Aorta (tissue), 5 donors: ENCODE results near the gene TIMM23. TPM values are rescaled to one million over a fixed set of nuclear protein-coding genes. Genes with fewer than 3 reads are reported as not detected.

Source experiments
- ATAC-seq: fragments of 200-7000 bp; cut with Tn5 transposase; one replicate; pipeline ENCODE4 v1.9.1; 2022; ENCODE audit warnings: moderate library complexity; ENCODE audit not compliant: low FRiP score
- DNase-seq, 2 donors: peaks; one replicate each; pipeline ENCODE4 v3.0.0-alpha.2; 2020
- H3K27ac ChIP-seq, 2 donors: one replicate each; pipeline ENCODE4 v1.5.1; 2013; ENCODE audit warnings: low read length in 2 of 2, mild to moderate bottlenecking in 2 of 2, moderate library complexity in 2 of 2, control low read depth in 1 of 2, inconsistent platforms in 1 of 2, low read depth in 1 of 2
- H3K27me3 ChIP-seq, 2 donors: one replicate each; pipeline ENCODE4 v1.6.1; 2013; ENCODE audit warnings: control low read depth in 1 of 2, low read length in 1 of 2, mild to moderate bottlenecking in 1 of 2, moderate library complexity in 1 of 2; ENCODE audit not compliant: insufficient read depth in 2 of 2, control insufficient read depth in 1 of 2
- H3K36me3 ChIP-seq, 2 donors: one replicate each; pipeline ENCODE4 v1.6.1; 2013; ENCODE audit warnings: control low read depth in 1 of 2, low read length in 1 of 2, mild to moderate bottlenecking in 1 of 2; ENCODE audit not compliant: insufficient read depth in 2 of 2, control insufficient read depth in 1 of 2
- H3K4me1 ChIP-seq, 2 donors: one replicate each; pipeline ENCODE4 v1.6.1; 2013; ENCODE audit warnings: low read length in 2 of 2, control low read depth in 1 of 2, mild to moderate bottlenecking in 1 of 2, moderate library complexity in 1 of 2; ENCODE audit not compliant: insufficient read depth in 2 of 2, control insufficient read depth in 1 of 2
- H3K4me3 ChIP-seq, 2 donors: one replicate each; pipeline ENCODE4 v1.5.1; 2013; ENCODE audit warnings: low read length in 2 of 2, control low read depth in 1 of 2, mild to moderate bottlenecking in 1 of 2
- H3K9me3 ChIP-seq: one replicate; pipeline ENCODE4 v1.6.1; 2013; ENCODE audit warnings: mild to moderate bottlenecking, low read length; ENCODE audit not compliant: control insufficient read depth
- WGBS, 2 donors: extraction: QIAGEN DNeasy Blood & Tissue Kit; methylation state at CpG; one replicate each; pipeline ENCODE4 v1.1.7; 2013; 5-methylcytosine and 5-hydroxymethylcytosine counted together
- intact Hi-C, 2 donors: fragments of 100-400 bp; cut with DNase I; formaldehyde crosslinking; loops; one replicate each; pipeline versions ENCODE4 v1.14.2 to v1.15.0; 2022
- polyA plus RNA-seq, 2 donors: library from polyadenylated mRNA; stranded (reverse); fragments of 200-250 nt; gene quantifications; one replicate each; pipeline ENCODE4 v1.2.3, GENCODE V29; 2013
- total RNA-seq, 2 donors: library from RNA; stranded (reverse); fragmentation: NEBNext Ultra II Directional; extraction: Animal tissue kit (Norgen Biotek cat#: 25700); gene quantifications; one replicate each; pipeline ENCODE4 v1.2.1, GENCODE V29; 2021
- donor health status: healthy with polysubstance abuse.
- donor health status: Bipolar disorder and iron deficiency.
- donor health status: DM: no; HTN: no; CAD: no.
- donor health status: DM: no; HTN: no; CAD: no.
- donor health status: DM: yes; HTN: yes; CAD: no.

TIMM23 gene
- total and polyA plus RNA-seq, 4 donors: 32.2 to 42.7 (median 36.1) TPM

GRCh38 chr10:46014683-46015405 is 42.6 kb downstream of the TIMM23 start:
- H3K4me1 ChIP-seq: peaks cover 0 to under 1% of the 10 kb centered on the region in 2 donors
- intact Hi-C loops: no loop called here
- 89 to 92% methylated on average over 5 of the region's 5 CpGs for WGBS, 2 donors

GRCh38 chr10:46016190-46016589 is 43.9 kb downstream of the TIMM23 start:
- Histone ChIP-seq H3K27ac (no peak overlapping the region), H3K4me1 (peaks cover 0 to 5% of the 10 kb centered on the region in 2 donors), H3K9me3 (no peaks in the 10 kb centered on the region), H3K36me3 (peaks cover 4 to 6% of the 10 kb centered on the region in 2 donors), H3K4me3 (no peak overlapping the region), H3K27me3 (no peaks in the 10 kb centered on the region)
- no peak for ATAC-seq
- DNase-seq: no peak
- intact Hi-C loops: no loop called here
- WGBS, 2 donors: 92 to 94% methylated on average over 5 of the region's 5 CpGs

More at GRCh38 chr10:46014683-46015405, 42.6 kb downstream of the TIMM23 start:
- Histone ChIP-seq H3K27me3 (no peaks in the 10 kb centered on the region), H3K36me3 (peaks cover 8 to 9% of the 10 kb centered on the region in 2 donors), H3K9me3 (no peaks in the 10 kb centered on the region), H3K27ac (no peak overlapping the region), H3K4me3 (no peak overlapping the region)
- no peak for ATAC-seq
- no peak for DNase-seq

- H3K27ac ChIP-seq: no peak overlapping the region
- peaks cover 4 to 6% of the 10 kb centered on the region in 2 donors for H3K36me3 ChIP-seq
- no peaks in the 10 kb centered on the region for H3K9me3 ChIP-seq
- H3K4me3 ChIP-seq: no peak overlapping the region
- intact Hi-C loops: no loop called here
- DNase-seq (no peak), ATAC-seq (no peak)
- no peaks in the 10 kb centered on the region for H3K27me3 ChIP-seq
- WGBS, 2 donors: 89 to 97% methylated on average over 1 of the region's 1 CpG
- peaks cover 0 to 5% of the 10 kb centered on the region in 2 donors for H3K4me1 ChIP-seq
Observed at GRCh38 chr10:46016811-46017210, 44.5 kb downstream of the TIMM23 start.

- no peak for DNase-seq
- no peaks in the 10 kb centered on the region for H3K9me3 ChIP-seq
- 88 to 95% methylated on average over 2 of the region's 2 CpGs for WGBS, 2 donors
- H3K4me3 ChIP-seq: no peak overlapping the region
- H3K27me3 ChIP-seq: no peaks in the 10 kb centered on the region
- H3K36me3 ChIP-seq: peaks cover 4 to 6% of the 10 kb centered on the region in 2 donors
- ATAC-seq: no peak
- H3K4me1 ChIP-seq: peaks cover 0 to 5% of the 10 kb centered on the region in 2 donors
- intact Hi-C loops: no loop called here
- no peak overlapping the region for H3K27ac ChIP-seq
Observed at GRCh38 chr10:46017733-46018132, 45.4 kb downstream of the TIMM23 start.

DNA sequence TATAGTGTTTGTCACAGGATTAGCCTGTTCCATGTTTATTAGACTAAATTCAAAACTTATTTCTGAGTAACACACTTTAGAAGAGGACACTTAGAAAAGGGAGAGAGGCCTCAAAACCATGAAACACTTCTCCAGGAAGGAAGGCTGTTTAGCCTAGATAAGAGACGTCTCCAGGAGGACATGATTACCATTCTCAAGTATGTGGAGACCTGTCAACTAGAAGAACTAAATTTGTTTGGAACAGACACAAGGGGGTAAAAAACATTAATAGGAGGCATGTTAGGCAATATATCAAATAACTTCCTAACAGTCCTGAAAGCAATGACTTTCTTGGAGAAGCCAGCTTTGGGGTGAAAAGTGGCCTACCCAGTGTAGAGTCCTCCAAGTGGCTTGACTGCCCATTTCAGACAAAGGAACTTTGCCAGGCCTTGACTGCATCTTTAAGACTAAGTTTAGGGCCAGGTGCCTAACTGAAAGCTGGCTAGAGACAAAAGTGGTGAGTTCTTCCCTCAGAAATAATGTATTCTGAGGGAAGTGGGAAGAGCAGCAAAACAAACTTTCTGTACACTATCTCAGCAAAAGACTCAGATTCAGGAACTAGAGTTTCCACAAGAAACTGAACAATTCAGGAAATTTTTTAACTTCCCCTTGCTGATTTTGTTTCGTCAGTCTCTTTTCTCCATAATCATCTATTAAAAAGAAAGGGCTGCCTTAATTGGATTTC is 46.3 kb downstream of the TIMM23 start:
- intact Hi-C loops: no loop called here
- DNase-seq: no peak
- H3K27ac ChIP-seq: no peak overlapping the region
- no peaks in the 10 kb centered on the region for H3K9me3 ChIP-seq
- peaks cover 0 to 6% of the 10 kb centered on the region in 2 donors for H3K36me3 ChIP-seq
- peaks cover 0 to 5% of the 10 kb centered on the region in 2 donors for H3K4me1 ChIP-seq
- WGBS, 2 donors: 49 to 51% methylated on average over 2 of the region's 2 CpGs
- H3K27me3 ChIP-seq: no peaks in the 10 kb centered on the region
- no peak overlapping the region for H3K4me3 ChIP-seq
- no peak for ATAC-seq

GRCh38 chr10:46019177-46019528 is 46.9 kb downstream of the TIMM23 start:
- intact Hi-C loops: no loop called here
- Histone ChIP-seq H3K36me3 (peaks cover 0 to 6% of the 10 kb centered on the region in 2 donors), H3K27me3 (no peaks in the 10 kb centered on the region), H3K9me3 (no peaks in the 10 kb centered on the region), H3K27ac (no peak overlapping the region), H3K4me3 (no peak overlapping the region), H3K4me1 (peaks cover 0 to 5% of the 10 kb centered on the region in 2 donors)
- 81 to 85% methylated on average over 3 of the region's 3 CpGs for WGBS, 2 donors
- no peak for ATAC-seq
- no peak for DNase-seq

- ATAC-seq (no peak), DNase-seq (peak in 1 of 2 donors; percentile 60)
- 69 to 76% methylated on average over 7 of the region's 7 CpGs for WGBS, 2 donors
- Histone ChIP-seq H3K36me3 (peaks cover 0 to 6% of the 10 kb centered on the region in 2 donors), H3K4me1 (peaks cover 0 to 5% of the 10 kb centered on the region in 2 donors), H3K27me3 (no peaks in the 10 kb centered on the region), H3K27ac (no peak overlapping the region), H3K9me3 (no peaks in the 10 kb centered on the region), H3K4me3 (no peak overlapping the region)
- intact Hi-C loops: loop anchor here in 1 of 2 donors (5.0 to 10.0 kb wide), 2 partner anchors 45 to 1017 kb away; partner anchors contain the start of genes TIMM23 and ZNF22
Observed at GRCh38 chr10:46019569-46020343, 47.5 kb downstream of the TIMM23 start.

DNA sequence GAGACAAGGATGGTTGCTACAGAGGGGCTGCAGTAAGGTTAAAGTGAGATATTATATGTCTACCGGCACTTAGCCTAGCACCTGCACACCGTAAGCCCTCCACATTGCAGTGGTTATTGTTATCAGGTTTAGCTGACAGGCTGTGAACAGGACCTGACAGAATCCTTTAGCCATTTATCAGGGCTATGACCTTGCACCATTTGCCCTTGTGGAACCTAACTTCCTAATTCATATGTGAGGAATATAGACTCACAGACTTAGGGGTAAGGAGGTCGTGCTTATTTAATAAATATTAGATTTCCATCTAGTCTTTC is 48.0 kb downstream of the TIMM23 start:
- intact Hi-C loops: loop anchor here in 1 of 2 donors (5.0 to 10.0 kb wide), 2 partner anchors 46 to 1018 kb away; partner anchors contain the start of genes TIMM23 and ZNF22

More for the DNA sequence above, 48.0 kb downstream of the TIMM23 start:
- Histone ChIP-seq H3K9me3 (no peaks in the 10 kb centered on the region), H3K27ac (no peak overlapping the region), H3K36me3 (peaks cover 0 to 3% of the 10 kb centered on the region in 2 donors), H3K27me3 (no peaks in the 10 kb centered on the region), H3K4me1 (peaks cover 0 to 5% of the 10 kb centered on the region in 2 donors), H3K4me3 (no peak overlapping the region)
- WGBS, 2 donors: 84% methylated on average over 3 of the region's 3 CpGs
- DNase-seq (no peak), ATAC-seq (no peak)
